GM21717 (cell line): ENCODE results near the gene HAO1.

Experiments
- ATAC-seq: cut with Tn5 transposase; IDR thresholded peaks from one replicate; pipeline ENCODE4 v1.9.1; 2021; ENCODE audit warnings: mild to moderate bottlenecking, moderate library complexity; ENCODE audit not compliant: unreplicated experiment

The HAO1 gene

GRCh38 chr20:7930343-7930742, 9.9 kb downstream of the HAO1 start:
- no peak for ATAC-seq

- ATAC-seq = no peak
These were observed 13.5 kb downstream of the HAO1 start for GRCh38 chr20:7926767-7927166.

DNA sequence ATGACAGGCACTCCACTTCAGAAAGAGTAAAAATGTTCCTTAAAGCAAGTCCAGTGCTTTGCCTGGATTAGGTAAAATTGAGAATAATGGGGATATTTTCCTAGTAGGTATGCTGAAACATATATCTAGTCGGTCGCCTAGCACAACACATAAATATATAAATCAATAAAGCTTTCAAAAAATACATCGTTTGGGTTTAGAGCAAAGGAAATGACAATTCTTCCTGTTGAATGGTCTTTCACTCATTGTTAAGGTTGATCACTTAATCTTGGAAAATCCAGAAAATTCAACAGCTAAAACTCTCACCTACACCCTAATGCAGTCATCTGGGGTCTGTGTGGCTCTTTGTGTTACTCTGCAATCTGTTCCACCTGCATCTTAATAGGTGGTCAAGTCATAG, 13.9 kb downstream of the HAO1 start:
- ATAC-seq = no peak

DNA sequence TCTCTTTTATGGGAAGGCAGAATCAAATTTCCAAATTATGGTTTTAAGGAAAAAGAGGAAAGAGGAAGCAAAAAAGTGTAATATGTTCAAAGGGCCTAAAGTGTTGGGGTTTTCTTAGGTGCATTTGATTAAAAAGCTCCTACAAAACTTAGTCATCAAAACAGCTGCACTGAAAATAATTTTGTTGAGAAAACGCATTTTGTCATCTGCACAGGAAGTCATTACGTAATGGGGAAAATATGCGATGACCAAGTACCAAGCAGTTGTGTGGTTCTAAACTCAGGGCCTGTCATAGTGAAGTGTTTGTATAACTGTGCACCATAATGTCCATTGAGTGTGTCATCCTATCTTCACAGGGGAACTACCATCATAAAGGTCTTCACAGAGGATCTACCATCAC, 15.6 kb downstream of the HAO1 start:
- ATAC-seq = no peak

- ATAC-seq = no peak
These were observed 23.6 kb downstream of the HAO1 start for GRCh38 chr20:7916648-7917047.

- ATAC-seq = no peak
These were observed 27.7 kb downstream of the HAO1 start for GRCh38 chr20:7912551-7912950.

- ATAC-seq = no peak
These were observed 28.5 kb downstream of the HAO1 start for GRCh38 chr20:7911586-7912330.

DNA sequence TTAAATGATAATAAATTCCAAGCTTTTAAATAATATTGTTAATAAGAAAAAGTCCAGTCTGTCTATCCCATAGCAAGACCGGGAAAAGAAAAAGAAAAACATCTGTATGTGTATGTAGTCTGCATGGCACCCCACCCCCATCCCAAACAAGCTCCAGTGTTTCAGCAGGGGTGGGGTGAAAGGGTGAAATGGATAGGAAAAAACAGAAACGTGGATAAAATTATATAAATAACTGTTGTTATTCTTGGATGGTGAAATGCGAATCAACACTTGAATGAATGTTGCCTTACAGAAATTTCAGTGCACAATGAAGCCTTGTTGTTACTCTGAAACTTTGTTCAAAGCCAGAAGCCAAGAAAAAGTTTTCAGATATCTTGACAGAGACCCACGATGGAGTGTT, 31.4 kb downstream of the HAO1 start:
- ATAC-seq = no peak

GRCh38 chr20:7903429-7903828, 36.8 kb downstream of the HAO1 start:
- ATAC-seq = no peak

GRCh38 chr20:7902879-7903278, 37.4 kb downstream of the HAO1 start:
- no peak for ATAC-seq

DNA sequence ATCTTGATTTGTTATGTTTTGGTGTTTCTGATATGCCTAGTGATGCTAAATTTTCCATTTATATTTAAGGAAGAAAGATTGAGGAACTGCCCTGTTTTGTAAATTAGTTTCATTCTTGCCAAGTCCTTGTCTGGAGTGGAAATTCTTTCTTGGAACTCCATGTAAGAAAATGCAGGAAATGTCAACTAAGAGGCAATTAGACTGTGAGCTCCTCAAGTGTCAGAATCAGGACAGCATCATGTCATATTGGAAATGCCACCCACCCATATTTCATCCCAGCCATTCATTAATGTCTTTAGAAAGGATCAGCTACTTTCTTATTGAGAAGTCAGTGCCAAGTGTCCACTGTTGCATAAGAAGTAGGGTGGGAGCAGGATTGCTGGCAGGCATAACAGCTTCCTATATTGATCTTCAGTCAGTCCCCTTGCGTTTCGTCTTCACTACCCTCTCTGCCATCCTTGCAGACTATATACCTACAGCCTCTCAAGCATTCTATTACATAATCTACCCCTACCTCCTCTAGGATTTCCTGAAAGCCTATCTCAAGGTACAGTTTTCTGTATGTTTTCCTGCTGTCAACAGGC, 42.4 kb downstream of the HAO1 start:
- no peak for ATAC-seq

DNA sequence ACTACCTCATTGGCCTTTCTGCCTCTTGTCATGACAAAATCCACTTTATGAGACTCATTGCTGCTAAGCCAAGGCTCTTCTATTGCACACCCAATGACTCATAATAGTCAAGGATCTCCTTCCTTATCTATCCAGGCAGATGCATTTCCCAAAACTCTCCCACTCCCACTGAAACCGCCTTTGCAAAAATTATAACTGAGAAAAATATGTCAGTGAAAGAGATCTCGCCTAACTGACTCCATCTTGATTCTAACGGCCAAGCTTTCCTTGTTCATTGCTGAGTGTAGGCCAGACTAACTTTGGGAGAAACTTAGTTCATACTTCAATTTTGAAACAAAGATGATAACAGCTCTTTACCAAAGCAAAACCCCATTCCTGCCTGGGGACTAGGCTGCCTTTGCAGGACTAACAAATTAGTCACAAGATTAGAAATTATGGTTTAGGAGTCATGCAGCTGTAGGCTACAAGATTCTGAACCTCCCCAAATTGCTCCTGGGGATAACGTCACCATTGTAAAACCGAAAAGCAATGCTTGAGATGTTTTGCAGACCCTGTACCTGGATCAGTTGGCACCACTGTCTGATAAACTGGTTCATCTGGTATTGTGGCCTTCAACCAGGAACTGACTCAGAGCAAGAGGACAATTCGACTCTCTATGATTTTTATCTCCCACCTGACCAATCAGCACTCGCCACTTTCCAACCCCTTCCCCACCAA, 47.1 kb downstream of the HAO1 start:
- ATAC-seq = no peak

- no peak for ATAC-seq
These were observed 48.6 kb downstream of the HAO1 start for GRCh38 chr20:7891705-7892104.

GRCh38 chr20:7889736-7890135, 50.5 kb downstream of the HAO1 start:
- ATAC-seq = no peak

- no peak for ATAC-seq
These were observed 56.5 kb downstream of the HAO1 start for GRCh38 chr20:7883741-7884140.

GRCh38 chr20:7883309-7883708, 56.9 kb downstream of the HAO1 start:
- no peak for ATAC-seq

DNA sequence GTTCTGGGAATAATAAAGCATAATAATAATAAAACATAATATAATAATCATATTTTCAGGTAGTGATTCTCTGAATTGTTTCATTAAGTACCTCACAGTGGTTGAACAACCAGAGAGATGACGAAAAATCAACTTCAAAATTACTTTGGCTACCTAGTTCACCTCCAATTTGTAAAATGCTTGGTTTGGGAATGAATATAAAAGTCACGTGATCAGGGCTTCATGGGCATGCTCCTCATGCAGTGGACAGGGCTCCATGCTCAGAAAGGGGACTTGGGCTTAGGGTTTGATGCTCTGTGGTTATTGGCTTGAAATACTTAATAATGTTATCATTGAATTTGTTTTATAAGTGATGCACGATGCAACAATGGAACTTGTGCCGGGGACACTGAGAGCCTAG, 58.2 kb downstream of the HAO1 start:
- no peak for ATAC-seq

GRCh38 chr20:7881551-7881950, 58.7 kb downstream of the HAO1 start:
- ATAC-seq = no peak

- ATAC-seq = no peak
These were observed 60.4 kb downstream of the HAO1 start for GRCh38 chr20:7879883-7880282.

- no peak for ATAC-seq
These were observed 72.2 kb downstream of the HAO1 start for GRCh38 chr20:7868108-7868507.

GRCh38 chr20:7866285-7866684, 74.0 kb downstream of the HAO1 start:
- ATAC-seq = no peak

DNA sequence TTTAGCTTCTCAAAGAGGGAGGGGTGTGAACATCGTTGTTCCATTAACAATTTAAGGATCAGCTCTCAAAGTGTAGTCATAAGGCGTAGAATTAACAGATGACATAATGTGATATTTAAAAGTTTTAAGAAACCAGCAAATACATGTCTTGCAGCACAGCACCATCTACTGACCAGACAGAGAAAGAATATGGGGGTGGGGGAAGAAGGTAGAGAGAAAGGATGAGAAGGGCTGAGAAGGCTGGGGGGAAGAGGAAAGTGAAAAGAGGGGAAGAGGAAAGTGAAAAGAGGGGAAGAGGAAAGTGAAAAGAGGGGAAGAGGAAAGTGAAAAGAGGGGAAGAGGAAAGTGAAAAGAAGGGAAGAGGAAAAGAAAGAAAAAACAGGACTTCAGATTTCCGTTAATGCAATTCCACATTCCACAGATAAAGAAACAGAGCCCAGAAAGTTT, 80.9 kb downstream of the HAO1 start:
- ATAC-seq = no peak
